Esophagus squamous epithelium (tissue), 4 donors: ENCODE data around the gene DYRK1A.

Experiments used
- POLR2A ChIP-seq, 4 donors: fragments of 450-650 bp; IDR thresholded peaks; one replicate each; pipeline ENCODE4 v1.6.1; 2017; ENCODE audit warnings: antibody characterized with exemption in 4 of 4, mild to moderate bottlenecking in 4 of 4, moderate library complexity in 3 of 4
- TF ChIP-seq, protein P1 (sequence below), 6 experiments: fragments of 450-650 bp in 4 of 6; fragments of 200-600 bp in 2 of 6; sonication (generic) in 2 of 6; IDR thresholded peaks; one replicate each; pipeline ENCODE4 v1.5.1; 2016 to 2019; ENCODE audit warnings: antibody characterized with exemption in 6 of 6, mild to moderate bottlenecking in 4 of 6, moderate library complexity in 4 of 6

DNA sequence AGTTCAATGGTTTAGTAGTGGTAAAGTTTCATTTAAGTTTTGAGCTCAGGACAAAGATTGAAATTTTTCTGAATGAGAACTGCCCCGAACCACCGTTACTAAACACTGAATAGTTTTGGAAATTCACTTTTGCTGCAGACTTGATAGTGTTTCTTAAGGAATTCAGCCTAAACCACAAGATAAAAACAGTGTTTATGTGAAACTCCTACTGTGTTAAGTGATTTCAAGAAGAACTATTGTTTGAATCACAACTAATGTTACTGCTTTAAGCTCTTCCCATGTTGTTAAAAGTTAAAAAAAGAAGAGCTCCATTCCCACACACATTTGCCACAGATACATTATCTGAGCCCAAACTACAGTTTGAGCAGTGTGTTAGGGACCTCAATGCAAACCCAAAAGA is 159.2 kb downstream of the DYRK1A start:
- TF ChIP-seq, protein P1, sequence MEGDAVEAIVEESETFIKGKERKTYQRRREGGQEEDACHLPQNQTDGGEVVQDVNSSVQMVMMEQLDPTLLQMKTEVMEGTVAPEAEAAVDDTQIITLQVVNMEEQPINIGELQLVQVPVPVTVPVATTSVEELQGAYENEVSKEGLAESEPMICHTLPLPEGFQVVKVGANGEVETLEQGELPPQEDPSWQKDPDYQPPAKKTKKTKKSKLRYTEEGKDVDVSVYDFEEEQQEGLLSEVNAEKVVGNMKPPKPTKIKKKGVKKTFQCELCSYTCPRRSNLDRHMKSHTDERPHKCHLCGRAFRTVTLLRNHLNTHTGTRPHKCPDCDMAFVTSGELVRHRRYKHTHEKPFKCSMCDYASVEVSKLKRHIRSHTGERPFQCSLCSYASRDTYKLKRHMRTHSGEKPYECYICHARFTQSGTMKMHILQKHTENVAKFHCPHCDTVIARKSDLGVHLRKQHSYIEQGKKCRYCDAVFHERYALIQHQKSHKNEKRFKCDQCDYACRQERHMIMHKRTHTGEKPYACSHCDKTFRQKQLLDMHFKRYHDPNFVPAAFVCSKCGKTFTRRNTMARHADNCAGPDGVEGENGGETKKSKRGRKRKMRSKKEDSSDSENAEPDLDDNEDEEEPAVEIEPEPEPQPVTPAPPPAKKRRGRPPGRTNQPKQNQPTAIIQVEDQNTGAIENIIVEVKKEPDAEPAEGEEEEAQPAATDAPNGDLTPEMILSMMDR (IDR thresholded peaks at IDR 0.05), result no peak
- no peak for TF ChIP-seq POLR2A (IDR thresholded peaks at IDR 0.05)
